ENCODE data around the gene TBL1Y.

The TBL1Y gene

GRCh38 chrY:7016521-7016920 lies 106.0 kb downstream of the TBL1Y start:
- no peak overlapping the region for H3K27ac ChIP-seq (ENCODE audit: low read length)
- H3K36me3 ChIP-seq (replicated peaks; ENCODE audit: low read depth, low read length): no peaks in the 10 kb centered on the region
- H3K4me3 ChIP-seq (ENCODE audit: low read length): no peak overlapping the region
- no peaks in the 10 kb centered on the region for H3K79me2 ChIP-seq (ENCODE audit: low read length)
- H3K9me3 ChIP-seq (ENCODE audit: insufficient read depth, low read length): no peaks in the 10 kb centered on the region
- H4K20me1 ChIP-seq (ENCODE audit: insufficient read depth, low read length): no peaks in the 10 kb centered on the region
- H3K4me1 ChIP-seq (ENCODE audit: low read length): no peaks in the 10 kb centered on the region
- H3K9ac ChIP-seq (ENCODE audit: low read length): no peak overlapping the region
- no peak overlapping the region for H3K4me2 ChIP-seq (ENCODE audit: low read length)
- H2AFZ ChIP-seq (ENCODE audit: low read depth, low read length): no peak overlapping the region
- TF ChIP-seq EZH2phosphoT487 (IDR thresholded peaks at IDR 0.05; ENCODE audit: low read depth) (no peak), CTCF (IDR thresholded peaks at IDR 0.05; ENCODE audit: low read depth, low read length) (no peak)
- H3K27me3 ChIP-seq (ENCODE audit: low read depth, low read length): no peaks in the 10 kb centered on the region

GRCh38 chrY:7017244-7018080 lies 107.0 kb downstream of the TBL1Y start:
- Histone ChIP-seq H3K27ac (ENCODE audit: low read length) (no peak overlapping the region), H3K36me3 (replicated peaks; ENCODE audit: low read depth, low read length) (no peaks in the 10 kb centered on the region), H2AFZ (ENCODE audit: low read depth, low read length) (no peak overlapping the region), H3K9me3 (ENCODE audit: insufficient read depth, low read length) (no peaks in the 10 kb centered on the region), H3K4me3 (ENCODE audit: low read length) (no peak overlapping the region), H3K9ac (ENCODE audit: low read length) (no peak overlapping the region), H3K4me1 (ENCODE audit: low read length) (no peaks in the 10 kb centered on the region), H3K4me2 (ENCODE audit: low read length) (no peak overlapping the region), H3K27me3 (ENCODE audit: low read depth, low read length) (no peaks in the 10 kb centered on the region), H3K79me2 (ENCODE audit: low read length) (no peaks in the 10 kb centered on the region), H4K20me1 (ENCODE audit: insufficient read depth, low read length) (no peaks in the 10 kb centered on the region)
- TF ChIP-seq CTCF (IDR thresholded peaks at IDR 0.05; ENCODE audit: low read depth, low read length): no peak
- TF ChIP-seq EZH2phosphoT487 (IDR thresholded peaks at IDR 0.05; ENCODE audit: low read depth): no peak

- H3K79me2 ChIP-seq (ENCODE audit: low read length): no peaks in the 10 kb centered on the region
- H3K36me3 ChIP-seq (replicated peaks; ENCODE audit: low read depth, low read length): no peaks in the 10 kb centered on the region
- no peak overlapping the region for H3K4me2 ChIP-seq (ENCODE audit: low read length)
- no peaks in the 10 kb centered on the region for H3K4me1 ChIP-seq (ENCODE audit: low read length)
- H4K20me1 ChIP-seq (ENCODE audit: insufficient read depth, low read length): no peaks in the 10 kb centered on the region
- H3K9ac ChIP-seq (ENCODE audit: low read length): no peak overlapping the region
- H3K4me3 ChIP-seq (ENCODE audit: low read length): no peak overlapping the region
- H2AFZ ChIP-seq (ENCODE audit: low read depth, low read length): no peak overlapping the region
- TF ChIP-seq EZH2phosphoT487 (IDR thresholded peaks at IDR 0.05; ENCODE audit: low read depth) (no peak), CTCF (IDR thresholded peaks at IDR 0.05; ENCODE audit: low read depth, low read length) (no peak)
- H3K27ac ChIP-seq (ENCODE audit: low read length): no peak overlapping the region
- H3K9me3 ChIP-seq (ENCODE audit: insufficient read depth, low read length): no peaks in the 10 kb centered on the region
- no peaks in the 10 kb centered on the region for H3K27me3 ChIP-seq (ENCODE audit: low read depth, low read length)
These were observed 128.5 kb downstream of the TBL1Y start for GRCh38 chrY:7039037-7039436.

- TF ChIP-seq EZH2phosphoT487 (IDR thresholded peaks at IDR 0.05; ENCODE audit: low read depth): no peak
- no peak for TF ChIP-seq CTCF (IDR thresholded peaks at IDR 0.05; ENCODE audit: low read depth, low read length)
- no peak overlapping the region for H3K4me3 ChIP-seq (ENCODE audit: low read length)
- H3K9ac ChIP-seq (ENCODE audit: low read length): no peak overlapping the region
- H3K36me3 ChIP-seq (replicated peaks; ENCODE audit: low read depth, low read length): no peaks in the 10 kb centered on the region
- H3K9me3 ChIP-seq (ENCODE audit: insufficient read depth, low read length): no peaks in the 10 kb centered on the region
- no peak overlapping the region for H2AFZ ChIP-seq (ENCODE audit: low read depth, low read length)
- no peak overlapping the region for H3K27ac ChIP-seq (ENCODE audit: low read length)
- H4K20me1 ChIP-seq (ENCODE audit: insufficient read depth, low read length): no peaks in the 10 kb centered on the region
- no peaks in the 10 kb centered on the region for H3K4me1 ChIP-seq (ENCODE audit: low read length)
- no peaks in the 10 kb centered on the region for H3K79me2 ChIP-seq (ENCODE audit: low read length)
- H3K27me3 ChIP-seq (ENCODE audit: low read depth, low read length): no peaks in the 10 kb centered on the region
- H3K4me2 ChIP-seq (ENCODE audit: low read length): no peak overlapping the region
These were observed 130.2 kb downstream of the TBL1Y start for GRCh38 chrY:7040662-7041061.

All from OCI-LY3 (cell line).